Stimulated activated naive CD8-positive, alpha-beta T cell treated with anti-CD3 and anti-CD28 coated beads, Interleukin-15, Interleukin-2, amounts not matched to agents 100 ng/mL and 50 ng/mL, for 24 hours (primary cell): ENCODE measurements around the gene PLAA.
"Not testable (repeated sequence)": the region's sequence is repeated elsewhere in the genome, so short reads cannot be mapped to it uniquely, and the experiment has no call there.

ENCODE experiments used
- H3K27ac Mint-ChIP-seq: one replicate; pipeline ENCODE4 v1.8.0; 2021; ENCODE audit warnings: mild to moderate bottlenecking, mixed read lengths
- H3K27me3 Mint-ChIP-seq: one replicate; pipeline ENCODE4 v1.8.0; 2021; ENCODE audit warnings: mixed read lengths
- H3K36me3 Mint-ChIP-seq: one replicate; pipeline ENCODE4 v1.8.0; 2021; ENCODE audit warnings: low read depth, mixed read lengths
- H3K4me1 Mint-ChIP-seq: one replicate; pipeline ENCODE4 v1.8.0; 2021; ENCODE audit warnings: low read depth, mixed read lengths
- H3K4me3 Mint-ChIP-seq: one replicate; pipeline ENCODE4 v1.8.0; 2021; ENCODE audit warnings: mild to moderate bottlenecking, mixed read lengths
- H3K9me3 Mint-ChIP-seq: one replicate; pipeline ENCODE4 v1.8.0; 2021; ENCODE audit warnings: mixed read lengths

The PLAA gene

DNA sequence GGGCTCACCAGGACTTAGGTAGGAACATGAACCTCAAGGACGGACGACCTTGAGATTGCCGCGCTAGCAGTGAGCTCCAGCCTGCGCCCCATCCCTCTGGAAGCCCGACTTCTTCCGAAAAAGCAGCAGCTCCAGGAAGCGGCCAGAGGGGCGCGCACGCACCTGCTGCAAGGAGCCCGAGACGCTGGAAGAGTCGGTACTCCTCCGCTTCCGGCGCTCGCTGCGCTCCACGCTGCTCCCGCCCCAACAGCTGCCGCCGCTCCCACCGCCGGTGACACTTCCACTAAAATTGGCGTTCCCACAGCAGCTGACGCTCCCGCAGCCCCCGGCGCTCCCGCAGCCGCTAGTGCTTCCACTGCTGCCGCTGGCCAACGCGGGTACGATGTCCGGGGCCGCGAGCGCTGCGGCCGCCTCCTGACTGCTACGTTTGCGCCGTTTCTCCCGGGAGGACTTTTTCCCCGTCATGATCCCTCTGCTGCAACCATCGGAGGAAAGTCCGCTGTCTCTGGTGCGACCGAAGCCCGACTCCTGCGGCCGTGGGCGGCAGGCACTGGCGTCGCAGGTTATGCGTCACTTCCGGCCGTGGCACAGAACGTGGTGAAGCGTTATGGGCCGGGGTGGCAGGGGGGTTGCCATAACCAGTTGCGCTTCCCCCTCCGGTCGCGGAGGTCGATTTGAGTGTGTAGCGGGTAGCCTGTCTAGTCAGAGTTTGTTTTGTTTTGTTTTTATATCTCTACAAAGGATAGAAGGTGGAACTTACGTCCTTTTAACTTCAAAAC is 54.6 kb downstream of the PLAA start, which contains the start of gene CAAP1:
Gene CAAP1, minus strand, starts transcription at position 552 of the 779 bp plus-strand sequence. Its CDS starts 87 bp downstream, at position 465.
- H3K27me3 Mint-ChIP-seq, result no peaks in the 10 kb centered on the region
- H3K9me3 Mint-ChIP-seq, result peaks cover 7% of the 10 kb centered on the region
- H3K27ac Mint-ChIP-seq, result peak within 1 kb of the TSS; percentile 98
- peaks cover 42% of the 10 kb centered on the region for H3K4me1 Mint-ChIP-seq
- peaks cover 7% of the 10 kb centered on the region for H3K36me3 Mint-ChIP-seq
- H3K4me3 Mint-ChIP-seq, result peak within 1 kb of the TSS; percentile 97

DNA sequence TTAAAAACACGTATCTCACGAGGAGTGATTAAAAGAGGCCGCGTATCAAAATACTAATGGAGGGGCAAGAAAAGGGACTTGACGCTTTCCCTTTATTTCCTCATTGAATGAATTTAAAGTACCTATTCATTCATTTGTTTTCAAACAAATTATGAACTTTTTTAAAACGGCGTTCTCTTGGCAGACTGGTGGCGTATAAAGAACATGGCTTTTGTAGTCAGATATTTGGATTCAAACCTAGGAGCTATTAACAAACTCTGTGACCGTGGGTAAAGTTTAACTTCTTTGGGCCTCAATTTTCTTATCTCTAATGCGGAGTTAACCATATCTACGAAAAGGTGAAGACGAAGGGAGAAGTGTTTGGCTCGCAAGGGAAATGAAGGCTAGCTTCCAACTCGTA is 55.3 kb downstream of the PLAA start:
- Mint-ChIP-seq H3K4me1 (peaks cover 42% of the 10 kb centered on the region), H3K4me3 (peak overlapping the region; percentile 97), H3K27me3 (no peaks in the 10 kb centered on the region), H3K9me3 (peaks cover 7% of the 10 kb centered on the region), H3K27ac (peak overlapping the region; percentile 98), H3K36me3 (peaks cover 7% of the 10 kb centered on the region)

DNA sequence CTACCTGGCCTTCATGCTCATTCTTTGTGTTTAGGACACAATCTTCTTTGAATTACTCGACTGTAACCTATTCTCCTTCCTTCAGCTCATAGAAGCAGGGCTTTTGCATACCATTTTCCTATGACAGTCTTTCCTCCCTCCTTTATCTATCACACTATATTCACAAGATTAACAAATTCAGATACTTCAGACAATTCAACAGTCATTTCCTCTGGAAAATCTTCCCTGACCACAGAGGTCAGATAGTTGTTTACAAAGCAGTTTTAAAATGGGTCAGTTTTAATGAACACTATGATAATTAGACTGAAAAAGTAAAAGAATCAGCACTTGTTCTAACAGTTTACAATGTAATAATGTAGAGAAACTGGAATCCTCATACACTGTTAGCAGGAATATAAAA is 58.8 kb downstream of the PLAA start:
- Mint-ChIP-seq H3K9me3 (no peaks in the 10 kb centered on the region), H3K36me3 (peaks cover 30% of the 10 kb centered on the region), H3K4me3 (peak overlapping the region; percentile 9), H3K27ac (peak overlapping the region; percentile 16), H3K4me1 (peaks cover 42% of the 10 kb centered on the region), H3K27me3 (no peaks in the 10 kb centered on the region)

DNA sequence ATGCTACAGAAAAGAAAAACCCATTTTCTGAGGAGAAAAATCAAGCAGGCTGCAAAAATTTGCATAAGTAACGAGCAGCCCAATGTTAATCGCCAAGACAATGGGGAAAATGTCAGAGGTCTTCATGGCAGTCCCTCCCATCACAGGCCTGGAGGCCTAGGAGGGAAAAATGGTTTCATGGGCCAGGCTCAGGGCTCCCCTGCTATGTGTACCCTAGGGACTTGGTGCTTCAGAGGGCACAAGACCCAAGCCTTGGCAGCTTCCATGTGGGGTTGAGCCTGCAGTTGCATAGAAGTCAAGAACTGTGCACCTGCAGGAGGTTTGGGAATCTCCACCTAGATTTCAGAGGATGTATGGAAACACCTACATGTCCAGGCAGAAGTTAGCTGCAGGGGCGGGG is 64.9 kb downstream of the PLAA start:
- peaks cover 84% of the 10 kb centered on the region for H3K36me3 Mint-ChIP-seq

DNA sequence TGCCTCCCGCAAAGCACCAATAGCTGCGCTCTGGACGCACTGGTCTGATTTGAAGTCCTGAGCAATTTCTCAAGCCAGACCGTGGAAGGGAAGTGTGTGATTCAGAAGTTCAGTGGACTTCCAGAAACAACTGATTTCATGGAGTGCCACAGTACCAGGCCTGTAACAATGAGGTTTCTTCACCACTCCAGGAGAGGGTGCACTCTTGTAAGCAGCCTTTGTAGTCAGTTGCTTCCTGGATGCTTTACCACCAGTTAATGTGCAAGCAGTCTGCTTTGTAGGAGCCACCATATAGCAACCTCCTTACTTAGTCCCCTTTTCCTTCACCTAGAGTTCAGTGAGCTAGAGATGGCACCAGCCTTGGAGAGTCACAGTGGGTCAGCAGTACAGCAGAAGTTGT is 66.8 kb downstream of the PLAA start:
- Mint-ChIP-seq H3K4me3 (no peak overlapping the region), H3K4me1 (peaks cover 4% of the 10 kb centered on the region), H3K27ac (no peak overlapping the region), H3K9me3 (peaks cover 18% of the 10 kb centered on the region), H3K27me3 (no peaks in the 10 kb centered on the region), H3K36me3 (peaks cover 78% of the 10 kb centered on the region)

More for the DNA sequence above, 64.9 kb downstream of the PLAA start:
- no peak overlapping the region for H3K27ac Mint-ChIP-seq
- no peaks in the 10 kb centered on the region for H3K27me3 Mint-ChIP-seq
- H3K9me3 Mint-ChIP-seq, result peaks cover 18% of the 10 kb centered on the region
- no peak overlapping the region for H3K4me3 Mint-ChIP-seq
- H3K4me1 Mint-ChIP-seq, result peaks cover 4% of the 10 kb centered on the region

DNA sequence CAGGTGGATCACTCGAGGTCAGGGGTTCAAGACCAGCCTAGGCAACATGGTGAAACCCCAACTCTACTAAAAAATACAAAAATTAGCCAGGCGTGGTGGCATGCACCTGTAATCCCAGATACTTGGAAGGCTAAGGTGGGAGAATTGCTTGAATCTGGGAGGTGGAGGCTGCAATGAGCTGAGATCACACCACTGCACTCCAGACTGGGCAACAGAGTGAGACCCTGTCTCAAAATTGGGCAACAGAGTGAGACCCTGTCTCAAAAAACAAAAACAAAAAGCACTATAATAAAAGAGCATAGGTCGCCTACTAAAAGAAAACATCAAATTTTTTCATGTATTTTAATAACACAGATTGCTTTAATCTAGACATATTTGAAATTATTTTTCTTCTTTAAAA is 71.9 kb downstream of the PLAA start:
- H3K36me3 Mint-ChIP-seq, result peaks cover 43% of the 10 kb centered on the region
- H3K27me3 Mint-ChIP-seq, H3K4me1 Mint-ChIP-seq, H3K4me3 Mint-ChIP-seq, H3K27ac Mint-ChIP-seq: not testable (repeated sequence)
- peaks cover 13% of the 10 kb centered on the region for H3K9me3 Mint-ChIP-seq

DNA sequence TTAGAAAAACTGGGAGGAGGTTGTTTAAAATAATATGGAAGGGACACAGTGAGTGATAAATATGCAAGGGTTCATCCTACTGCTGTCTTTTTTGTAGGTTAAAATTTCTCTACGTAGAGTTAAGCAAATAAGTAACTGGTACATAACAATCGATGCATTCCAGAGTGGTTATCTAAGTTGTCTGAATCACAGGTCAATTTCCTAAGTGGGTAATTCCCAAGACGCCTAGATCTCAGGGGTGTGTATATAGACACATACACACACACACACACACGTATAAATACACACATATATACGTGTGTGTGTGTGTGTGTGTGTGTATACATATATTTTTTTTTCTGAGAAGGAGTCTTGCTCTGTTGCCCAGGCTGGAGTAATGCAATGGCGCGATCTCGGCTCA is 76.8 kb downstream of the PLAA start:
- no peaks in the 10 kb centered on the region for H3K4me1 Mint-ChIP-seq
- H3K27ac Mint-ChIP-seq, result no peak overlapping the region
- no peak overlapping the region for H3K4me3 Mint-ChIP-seq
- no peaks in the 10 kb centered on the region for H3K27me3 Mint-ChIP-seq
- H3K36me3 Mint-ChIP-seq, result peaks cover 19% of the 10 kb centered on the region
- H3K9me3 Mint-ChIP-seq, result no peaks in the 10 kb centered on the region

DNA sequence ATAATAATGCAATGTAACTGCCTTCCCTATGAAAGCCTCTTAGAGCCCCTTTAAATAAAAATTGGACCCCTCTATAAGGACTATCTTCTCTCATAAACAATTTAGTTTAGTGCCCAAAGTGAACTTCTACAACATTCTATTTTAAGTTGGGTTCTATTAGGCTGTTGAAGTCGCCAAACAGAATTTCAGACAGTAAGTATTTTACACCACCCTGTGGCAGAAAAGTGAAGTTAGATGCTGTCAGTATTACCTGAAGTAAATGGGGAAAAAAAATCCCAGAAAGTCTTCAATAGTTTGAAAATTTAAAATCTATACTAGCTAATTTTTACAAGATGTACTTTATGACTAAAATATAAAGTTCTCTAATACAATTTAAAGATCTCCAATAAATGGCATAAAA is 84.0 kb downstream of the PLAA start:
- H3K27ac Mint-ChIP-seq, result no peak overlapping the region
- no peaks in the 10 kb centered on the region for H3K27me3 Mint-ChIP-seq
- H3K9me3 Mint-ChIP-seq, result no peaks in the 10 kb centered on the region

DNA sequence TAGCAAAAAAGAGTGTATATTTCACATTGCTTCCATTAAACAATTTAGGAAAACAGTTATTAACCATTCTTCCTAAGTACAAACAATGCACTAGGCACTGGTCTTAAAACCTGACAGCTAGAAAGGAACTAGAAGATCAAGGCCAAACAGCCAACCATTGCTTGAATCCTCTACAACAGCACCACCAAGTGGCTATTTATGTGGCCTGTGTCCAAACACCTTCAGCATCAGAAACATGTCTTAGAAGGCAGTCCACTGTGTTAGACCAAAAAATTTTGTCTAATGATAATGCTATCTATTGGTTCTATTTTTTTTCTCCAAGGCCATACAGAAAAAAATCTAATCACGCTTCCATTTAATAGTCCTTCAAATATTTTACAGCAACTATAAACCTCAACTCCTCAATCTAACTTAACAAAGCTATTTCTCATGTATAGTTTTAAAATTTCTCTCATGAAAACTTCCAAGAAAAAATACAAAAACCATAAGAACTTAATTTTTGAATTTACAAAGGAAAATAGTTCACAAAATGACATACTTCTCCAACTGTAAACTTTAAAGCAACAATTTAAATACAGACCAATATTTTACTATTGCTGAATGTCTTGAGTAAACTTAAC is 90.5 kb downstream of the PLAA start:
- Mint-ChIP-seq H3K9me3 (no peaks in the 10 kb centered on the region), H3K36me3 (peaks cover 34% of the 10 kb centered on the region), H3K27me3 (no peaks in the 10 kb centered on the region), H3K27ac (no peak overlapping the region), H3K4me1 (no peaks in the 10 kb centered on the region), H3K4me3 (no peak overlapping the region)

More for the DNA sequence above, 84.0 kb downstream of the PLAA start:
- Mint-ChIP-seq H3K4me3 (no peak overlapping the region), H3K36me3 (peaks cover 15% of the 10 kb centered on the region), H3K4me1 (no peaks in the 10 kb centered on the region)
